ENCODE measurements around the gene PPFIA4.

PPFIA4 gene

GRCh38 chr1:203060115-203060514 lies 33.8 kb downstream of the PPFIA4 start:
- no peak for DNase-seq

GRCh38 chr1:203063287-203063686 lies 37.0 kb downstream of the PPFIA4 start:
- DNase-seq = no peak

GRCh38 chr1:203065191-203065590 lies 38.9 kb downstream of the PPFIA4 start:
- DNase-seq = no peak

GRCh38 chr1:203065986-203066385 lies 39.7 kb downstream of the PPFIA4 start:
- DNase-seq = no peak

- DNase-seq = no peak
These were observed 40.7 kb downstream of the PPFIA4 start for GRCh38 chr1:203066965-203067364.

GRCh38 chr1:203069030-203069747 lies 42.9 kb downstream of the PPFIA4 start:
- peak; percentile 55 for DNase-seq

- DNase-seq = no peak
These were observed 45.8 kb downstream of the PPFIA4 start for GRCh38 chr1:203072002-203072602.

GRCh38 chr1:203072911-203073310 lies 46.6 kb downstream of the PPFIA4 start:
- no peak for DNase-seq

GRCh38 chr1:203073469-203073868 lies 47.2 kb downstream of the PPFIA4 start:
- DNase-seq = no peak

GRCh38 chr1:203074610-203075009 lies 48.3 kb downstream of the PPFIA4 start:
- DNase-seq = no peak

GRCh38 chr1:203075236-203076030 lies 49.1 kb downstream of the PPFIA4 start:
- no peak for DNase-seq

GRCh38 chr1:203076031-203076511 lies 49.8 kb downstream of the PPFIA4 start:
- DNase-seq = no peak

- no peak for DNase-seq
These were observed 51.1 kb downstream of the PPFIA4 start for GRCh38 chr1:203077367-203077766.

- no peak for DNase-seq
These were observed 51.7 kb downstream of the PPFIA4 start for GRCh38 chr1:203077956-203078355.

- DNase-seq = no peak
These were observed 52.2 kb downstream of the PPFIA4 start for GRCh38 chr1:203078478-203078877.

GRCh38 chr1:203080456-203080855 lies 54.2 kb downstream of the PPFIA4 start:
- no peak for DNase-seq

- peak; percentile 18 for DNase-seq
These were observed 55.4 kb downstream of the PPFIA4 start for GRCh38 chr1:203081465-203082230.

GRCh38 chr1:203082231-203082505 lies 55.9 kb downstream of the PPFIA4 start:
- no peak for DNase-seq

GRCh38 chr1:203082571-203083462 lies 56.5 kb downstream of the PPFIA4 start:
- peak; percentile 42 for DNase-seq

GRCh38 chr1:203083463-203083921 lies 57.2 kb downstream of the PPFIA4 start:
- peak; percentile 36 for DNase-seq

- DNase-seq = peak; percentile 35
These were observed 58.6 kb downstream of the PPFIA4 start for GRCh38 chr1:203084588-203085527.

Data from right forelimb (tissue), 1 donor.